H1 (cell line): Measurements from ENCODE around the gene NPFFR1. TPM values are rescaled to one million over a fixed set of nuclear protein-coding genes. Genes with fewer than 3 reads are reported as not detected.

ENCODE experiments used
- CTCF ChIA-PET: fragments of 300-600 bp; sonication (Branson Sonifier 250); formaldehyde crosslinking; loops from one replicate; lab custom pipeline; 2021; ENCODE audit not compliant: partially characterized antibody; lab: Charles Lee
- POLR2A ChIA-PET: fragments of 300-600 bp; sonication (Branson Sonifier 250); formaldehyde crosslinking; loops from one replicate; lab custom pipeline; 2021; ENCODE audit warnings: inconsistent platforms; ENCODE audit not compliant: partially characterized antibody; lab: Charles Lee
- DNase-seq, 2 experiments: peaks; one replicate each; pipeline versions ENCODE4 v3.0.0 to v3.0.0-alpha.2; 2010 to 2022; ENCODE audit warnings: low spot score in 2 of 2, low read depth in 1 of 2, mixed read lengths in 1 of 2
- FAIRE-seq: peaks from 2 replicates; lab custom pipeline; 2011; peaks lifted over from hg19 to GRCh38; lab: Jason Lieb, UNC
- H2AFZ ChIP-seq: 2 replicates; pipeline ENCODE4 v1.8.1; 2012; ENCODE audit warnings: low read length, inconsistent platforms
- H2AK5ac ChIP-seq: 2 replicates; pipeline ENCODE4 v1.6.1; 2013; ENCODE audit warnings: low read depth, low read length
- H2BK120ac ChIP-seq: replicated peaks from 2 replicates; pipeline ENCODE3; 2013; ENCODE audit warnings: low read depth, low read length, inconsistent platforms
- H2BK12ac ChIP-seq: 2 replicates; pipeline ENCODE4 v1.6.1; 2013; ENCODE audit warnings: low read depth, low read length
- H2BK15ac ChIP-seq: 2 replicates; pipeline ENCODE4 v1.6.1; 2013; ENCODE audit warnings: low read length
- H2BK20ac ChIP-seq: 2 replicates; pipeline ENCODE4 v1.6.1; 2013; ENCODE audit warnings: low read length
- H2BK5ac ChIP-seq: 2 replicates; pipeline ENCODE4 v1.6.1; 2013; ENCODE audit warnings: low read depth, low read length
- H3K14ac ChIP-seq: 2 replicates; pipeline ENCODE4 v1.6.1; 2013; ENCODE audit warnings: inconsistent platforms; ENCODE audit not compliant: insufficient read length
- H3K18ac ChIP-seq: 2 replicates; pipeline ENCODE4 v1.6.1; 2013; ENCODE audit warnings: low read length; ENCODE audit errors: extremely low read depth
- H3K23ac ChIP-seq: 2 replicates; pipeline ENCODE4 v1.6.1; 2013; ENCODE audit warnings: inconsistent platforms; ENCODE audit not compliant: insufficient read length
- H3K23me2 ChIP-seq: 2 replicates; pipeline ENCODE4 v1.6.1; 2013; ENCODE audit warnings: low read depth, low read length
- H3K27ac ChIP-seq: 2 replicates; pipeline ENCODE4 v1.6.1; 2011; ENCODE audit warnings: low read depth, low read length, inconsistent platforms
- H3K27me3 ChIP-seq, 4 experiments: replicated peaks in 1 of 4; 1 replicate in 1 of 4; 2 replicates in 3 of 4; pipeline versions ENCODE4 v1.6.1 to v1.8.1; 2011 to 2013; ENCODE audit warnings: low read length in 3 of 4, mild to moderate bottlenecking in 3 of 4, inconsistent platforms in 2 of 4, mixed read lengths in 2 of 4, moderate library complexity in 1 of 4; ENCODE audit not compliant: control insufficient read depth in 3 of 4, insufficient read depth in 3 of 4; ENCODE audit errors: extremely low read depth in 1 of 4
- H3K36me3 ChIP-seq, 4 experiments: 2 replicates each; pipeline versions ENCODE4 v1.6.1 to v1.8.1; 2011 to 2013; ENCODE audit warnings: mild to moderate bottlenecking in 4 of 4, low read length in 3 of 4, moderate library complexity in 2 of 4, control low read depth in 1 of 4, inconsistent platforms in 1 of 4; ENCODE audit not compliant: insufficient read depth in 4 of 4, control insufficient read depth in 2 of 4
- H3K4ac ChIP-seq: replicated peaks from 2 replicates; pipeline ENCODE3; 2013; ENCODE audit warnings: low read length, low read depth, mixed read lengths, inconsistent platforms; ENCODE audit not compliant: insufficient read length
- H3K4me1 ChIP-seq, 4 experiments: replicated peaks in 1 of 4; 1 replicate in 1 of 4; 2 replicates in 3 of 4; pipeline versions ENCODE4 v1.6.1 to v1.8.1; 2011 to 2013; ENCODE audit warnings: low read length in 3 of 4, inconsistent platforms in 2 of 4, mixed read lengths in 1 of 4; ENCODE audit not compliant: insufficient read depth in 4 of 4, control insufficient read depth in 3 of 4
- H3K4me2 ChIP-seq, 2 experiments: 2 replicates each; pipeline versions ENCODE4 v1.6.1 to v1.8.1; 2011 to 2013; ENCODE audit warnings: low read depth in 2 of 2, low read length in 2 of 2, control low read depth in 1 of 2, inconsistent platforms in 1 of 2, mild to moderate bottlenecking in 1 of 2; ENCODE audit not compliant: insufficient read depth in 1 of 2
- H3K4me3 ChIP-seq, 4 experiments: fragments of 200-600, 300-600 bp in 1 of 4; sonication (generic), shearing (Covaris generic), sonication (Bioruptor Twin) in 1 of 4; 2 replicates each; pipeline versions ENCODE4 v1.5.1 to v1.8.1; 2011 to 2016; ENCODE audit warnings: low read length in 4 of 4, low read depth in 3 of 4, control low read depth in 2 of 4, inconsistent platforms in 2 of 4, mild to moderate bottlenecking in 2 of 4, mixed read lengths in 1 of 4, moderate library complexity in 1 of 4; ENCODE audit not compliant: insufficient read depth in 2 of 4; ENCODE audit errors: extremely low read depth in 1 of 4
- H3K56ac ChIP-seq: replicated peaks from 2 replicates; pipeline ENCODE3; 2013; ENCODE audit warnings: low read depth, mild to moderate bottlenecking, mixed read lengths, low read length, inconsistent platforms; ENCODE audit not compliant: insufficient read length
- H3K79me1 ChIP-seq: 2 replicates; pipeline ENCODE4 v1.6.1; 2013; ENCODE audit warnings: low read depth, low read length, control low read depth
- H3K79me2 ChIP-seq, 2 experiments: 2 replicates each; pipeline versions ENCODE4 v1.6.1 to v1.8.1; 2012 to 2013; ENCODE audit warnings: low read length in 2 of 2, mild to moderate bottlenecking in 2 of 2, inconsistent platforms in 1 of 2; ENCODE audit not compliant: insufficient read depth in 2 of 2, control insufficient read depth in 1 of 2
- H3K9ac ChIP-seq, 4 experiments: replicated peaks in 1 of 4; 1 replicate in 1 of 4; 2 replicates in 3 of 4; pipeline versions ENCODE4 v1.6.1 to v1.8.1; 2011 to 2013; ENCODE audit warnings: low read depth in 3 of 4, low read length in 3 of 4, control low read depth in 2 of 4, mild to moderate bottlenecking in 2 of 4, moderate library complexity in 2 of 4, inconsistent platforms in 1 of 4; ENCODE audit errors: extremely low read depth in 1 of 4
- H3K9me3 ChIP-seq, 2 experiments: 2 replicates each; pipeline versions ENCODE4 v1.6.1 to v1.8.1; 2012 to 2013; ENCODE audit warnings: mild to moderate bottlenecking in 2 of 2, moderate library complexity in 2 of 2, control low read depth in 1 of 2, inconsistent platforms in 1 of 2, low read depth in 1 of 2, low read length in 1 of 2, mixed read lengths in 1 of 2; ENCODE audit not compliant: insufficient read depth in 2 of 2
- H4K20me1 ChIP-seq, 2 experiments: replicated peaks in 1 of 2; 2 replicates each; pipeline versions ENCODE3 to v1.8.1; 2011 to 2013; ENCODE audit warnings: inconsistent platforms in 2 of 2, low read length in 2 of 2, mild to moderate bottlenecking in 1 of 2; ENCODE audit not compliant: insufficient read depth in 2 of 2, control insufficient read depth in 1 of 2
- H4K5ac ChIP-seq: 2 replicates; pipeline ENCODE4 v1.6.1; 2013; ENCODE audit warnings: low read length, low read depth, mixed read lengths, inconsistent platforms; ENCODE audit not compliant: insufficient read length
- H4K8ac ChIP-seq: 2 replicates; pipeline ENCODE4 v1.8.0; 2013; ENCODE audit warnings: mild to moderate bottlenecking, moderate library complexity, low read length, inconsistent platforms; ENCODE audit not compliant: insufficient read depth; ENCODE audit errors: extremely low read depth
- H4K91ac ChIP-seq: replicated peaks from 2 replicates; pipeline ENCODE3; 2013; ENCODE audit warnings: low read length, mixed read lengths, inconsistent platforms; ENCODE audit not compliant: insufficient read length
- ASH2L ChIP-seq: fragments of 200-600, 300-600 bp; sonication (generic); IDR thresholded peaks from one replicate; pipeline ENCODE4 v1.7.1; 2017; ENCODE audit warnings: low read length
- ATF3 ChIP-seq: IDR thresholded peaks from 2 replicates; pipeline ENCODE4 v1.6.1; 2011; ENCODE audit warnings: low read depth, mild to moderate bottlenecking, low read length; ENCODE audit not compliant: insufficient read depth
- CEBPB ChIP-seq: IDR thresholded peaks from 2 replicates; pipeline ENCODE4 v1.6.1; 2012; ENCODE audit warnings: low read depth, low read length
- CTCF ChIP-seq, 3 experiments: IDR thresholded peaks; 1 replicate in 2 of 3; 2 replicates in 1 of 3; pipeline versions ENCODE4 v1.5.1 to v1.6.1; 2011; ENCODE audit warnings: low read length in 3 of 3, mild to moderate bottlenecking in 3 of 3, inconsistent platforms in 2 of 3, low read depth in 1 of 3, moderate library complexity in 1 of 3; ENCODE audit not compliant: insufficient read depth in 1 of 3; ENCODE audit errors: control extremely low read depth in 1 of 3
- EGR1 ChIP-seq: IDR thresholded peaks from 2 replicates; pipeline ENCODE4 v1.6.1; 2011; ENCODE audit warnings: low read depth, low read length, borderline replicate concordance
- FOSL1 ChIP-seq: IDR thresholded peaks from 2 replicates; pipeline ENCODE4 v1.6.1; 2011; ENCODE audit warnings: mild to moderate bottlenecking, low read depth, low read length, moderate library complexity; ENCODE audit not compliant: insufficient read depth
- HDAC6 ChIP-seq: IDR thresholded peaks from one replicate; pipeline ENCODE4 v1.7.1; 2012; ENCODE audit warnings: low read depth, mild to moderate bottlenecking, inconsistent platforms, low read length, moderate library complexity
- KDM5A ChIP-seq: fragments of 200-600 bp; IDR thresholded peaks from 2 replicates; pipeline ENCODE4 v1.7.1; 2012; ENCODE audit warnings: mild to moderate bottlenecking, low read length, inconsistent platforms, mixed read lengths
- NRF1 ChIP-seq: IDR thresholded peaks from 2 replicates; pipeline ENCODE4 v1.6.1; 2011; ENCODE audit warnings: mild to moderate bottlenecking, low read depth, low read length, improper control_type of control experiment
- SIRT6 ChIP-seq: IDR thresholded peaks from one replicate; pipeline ENCODE4 v1.7.1; 2012; ENCODE audit warnings: low read length, inconsistent platforms
- TBP ChIP-seq: IDR thresholded peaks from 2 replicates; pipeline ENCODE4 v1.6.1; 2011; ENCODE audit warnings: low read depth, low read length, improper control_type of control experiment
- YY1 ChIP-seq: IDR thresholded peaks from 2 replicates; pipeline ENCODE4 v1.6.1; 2011; ENCODE audit warnings: low read depth, mild to moderate bottlenecking, low read length
- WGBS, 2 experiments: shearing (Covaris generic) in 1 of 2; methylation state at CpG; one replicate each; pipeline versions ENCODE4 v1.1.6 to v1.1.7; 2013 to 2015; ENCODE audit warnings: low lambda C conversion rate in 2 of 2, mixed read lengths in 2 of 2, inconsistent platforms in 1 of 2, low coverage in 1 of 2, missing lambda C conversion rate in 1 of 2; ENCODE audit not compliant: insufficient replicate concordance in 2 of 2, insufficient coverage in 1 of 2, insufficient read length in 1 of 2; ENCODE audit errors: extremely low coverage in 1 of 2, missing lambda C conversion rate in 1 of 2; 5-methylcytosine and 5-hydroxymethylcytosine counted together
- polyA plus RNA-seq, 7 experiments: library from polyadenylated mRNA; depleted of rRNA in 3 of 7; stranded (reverse) in 5 of 7; unstranded in 2 of 7; fragments of >200 nt in 5 of 7; fragments of 200-250 nt in 2 of 7; gene quantifications; 1 replicate in 5 of 7; 2 replicates in 1 of 7; 4 replicates in 1 of 7; pipeline versions ENCODE4 v1.2.1 to v1.2.3, GENCODE V29; 2011 to 2013; ENCODE audit warnings: missing spikeins in 2 of 7, mixed read lengths in 2 of 7
- total RNA-seq: library from RNA; stranded (reverse); fragmentation: NEBNext Ultra II Directional; extraction: Animal tissue kit (Norgen Biotek cat#: 25700); gene quantifications from 2 replicates; pipeline ENCODE4 v1.2.1, GENCODE V29; 2021

The NPFFR1 gene
- total and polyA plus RNA-seq, 2 of the 8 experiments (the other 6 are each of a cell fraction or from before 2014, with no cell fraction given), result 0.02 to 0.06 TPM

- Histone ChIP-seq H4K8ac (no peak overlapping the region), H3K4me2 (no peak overlapping the region), H3K4me3 (no peak overlapping the region), H3K27ac (no peak overlapping the region), H3K23me2 (no peaks in the 10 kb centered on the region), H3K23ac (no peak overlapping the region), H4K91ac (no peak overlapping the region), H3K27me3 (no peaks in the 10 kb centered on the region), H3K79me2 (no peaks in the 10 kb centered on the region), H3K36me3 (no peaks in the 10 kb centered on the region), H3K14ac (no peak overlapping the region), H3K4me1 (no peaks in the 10 kb centered on the region; a peak in 1 of 7 replicates), H3K79me1 (no peaks in the 10 kb centered on the region), H2BK120ac (no peak overlapping the region), H3K4ac (no peak overlapping the region), H2BK12ac (no peak overlapping the region), H2AK5ac (no peak overlapping the region), H2BK5ac (no peak overlapping the region), H3K18ac (no peak overlapping the region), H3K9me3 (no peaks in the 10 kb centered on the region), H2BK15ac (no peak overlapping the region), H3K9ac (no peak overlapping the region), H2BK20ac (no peak overlapping the region), H3K56ac (no peak overlapping the region), H2AFZ (no peak overlapping the region), H4K5ac (no peak overlapping the region), H4K20me1 (no peaks in the 10 kb centered on the region)
- WGBS, 2 experiments, result 98% methylated on average over 6 of the region's 6 CpGs; no CpG with 5 or more reads in 1 of the 2 experiments
- DNase-seq (no peak), FAIRE-seq (no peak)
- ChIA-PET POLR2A (no interaction called here), CTCF (interaction anchor here (0.8 to 1.9 kb wide), 9 partner anchors 8 to 259 kb away, joined by 3 to 7 read pairs (median 3); no protein-coding TSS in a partner anchor)
- TF ChIP-seq HDAC6, result no peak
- TF ChIP-seq CEBPB, result no peak
- no peak for TF ChIP-seq CTCF (IDR thresholded peaks at IDR 0.05; ENCODE audit: control extremely low read depth in 1 of 3, insufficient read depth in 1 of 3, low read depth in 1 of 3, low read length in 3 of 3)
- TF ChIP-seq NRF1, result no peak
- no peak for TF ChIP-seq KDM5A
- no peak for TF ChIP-seq YY1
- TF ChIP-seq ASH2L, result no peak
- TF ChIP-seq TBP, result no peak
- TF ChIP-seq EGR1, result no peak
- no peak for TF ChIP-seq SIRT6
- no peak for TF ChIP-seq ATF3
- TF ChIP-seq FOSL1, result no peak
Measured at GRCh38 chr10:70300461-70300860, 16.7 kb upstream of the NPFFR1 start.
